GM18526 (cell line): ENCODE results near the gene KRT6B.

Experiments
- POLR2A ChIP-seq: IDR thresholded peaks from 3 replicates; pipeline ENCODE4 v1.6.1; 2011; ENCODE audit not compliant: insufficient read length; ENCODE audit errors: extremely low read depth

KRT6B gene

GRCh38 chr12:52439420-52439819, 12.5 kb downstream of the KRT6B start:
- TF ChIP-seq POLR2A, result no peak

- TF ChIP-seq POLR2A, result no peak
These were observed 13.3 kb downstream of the KRT6B start for GRCh38 chr12:52438305-52439301.

- no peak for TF ChIP-seq POLR2A
These were observed 14.4 kb downstream of the KRT6B start for GRCh38 chr12:52437508-52437907.

- TF ChIP-seq POLR2A, result no peak
These were observed 15.0 kb downstream of the KRT6B start for GRCh38 chr12:52436828-52437474.

GRCh38 chr12:52436000-52436827, 15.7 kb downstream of the KRT6B start:
- TF ChIP-seq POLR2A, result no peak

GRCh38 chr12:52435659-52435999, 16.3 kb downstream of the KRT6B start:
- no peak for TF ChIP-seq POLR2A

GRCh38 chr12:52434760-52435530, 17.0 kb downstream of the KRT6B start:
- no peak for TF ChIP-seq POLR2A

GRCh38 chr12:52434081-52434733, 17.7 kb downstream of the KRT6B start, which contains the start of gene KRT75:
Gene KRT75, minus strand, starts transcription at chr12:52434371. Its CDS starts 67 bp downstream, at chr12:52434304.
- no peak for TF ChIP-seq POLR2A

GRCh38 chr12:52433501-52434080, 18.4 kb downstream of the KRT6B start:
- no peak for TF ChIP-seq POLR2A

- no peak for TF ChIP-seq POLR2A
These were observed 19.3 kb downstream of the KRT6B start for GRCh38 chr12:52432559-52433207.

- TF ChIP-seq POLR2A, result no peak
These were observed 23.8 kb downstream of the KRT6B start for GRCh38 chr12:52428121-52428520.

GRCh38 chr12:52427083-52427482, 24.9 kb downstream of the KRT6B start:
- TF ChIP-seq POLR2A, result no peak

GRCh38 chr12:52426034-52426433, 25.9 kb downstream of the KRT6B start:
- TF ChIP-seq POLR2A, result no peak
